ENCODE results near the gene MFAP5.
"Not testable (repeated sequence)": the region's sequence is repeated elsewhere in the genome, so short reads cannot be mapped to it uniquely, and the experiment has no call there.

The MFAP5 gene

DNA sequence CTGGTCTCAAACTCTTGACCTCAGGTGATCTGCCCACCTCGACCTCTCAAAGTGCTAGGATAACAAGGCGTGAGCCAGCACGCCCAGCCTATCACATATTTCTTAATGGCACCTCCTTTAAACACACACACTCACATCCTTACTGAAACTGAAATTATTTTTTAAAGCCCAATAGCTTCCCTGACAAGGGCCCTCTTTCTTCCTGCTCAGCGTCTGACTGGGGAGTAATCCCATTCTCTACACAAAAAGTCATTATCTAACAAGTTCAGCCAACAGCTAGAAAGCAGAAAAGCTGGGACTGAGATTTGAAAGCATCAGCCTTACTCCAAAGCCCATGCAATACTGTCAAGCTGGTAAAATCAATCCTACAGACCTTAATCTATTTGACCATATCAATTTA is 40.0 kb downstream of the MFAP5 start:
- no peak for DNase-seq (ENCODE audit: low read depth)
- TF ChIP-seq, protein P1, sequence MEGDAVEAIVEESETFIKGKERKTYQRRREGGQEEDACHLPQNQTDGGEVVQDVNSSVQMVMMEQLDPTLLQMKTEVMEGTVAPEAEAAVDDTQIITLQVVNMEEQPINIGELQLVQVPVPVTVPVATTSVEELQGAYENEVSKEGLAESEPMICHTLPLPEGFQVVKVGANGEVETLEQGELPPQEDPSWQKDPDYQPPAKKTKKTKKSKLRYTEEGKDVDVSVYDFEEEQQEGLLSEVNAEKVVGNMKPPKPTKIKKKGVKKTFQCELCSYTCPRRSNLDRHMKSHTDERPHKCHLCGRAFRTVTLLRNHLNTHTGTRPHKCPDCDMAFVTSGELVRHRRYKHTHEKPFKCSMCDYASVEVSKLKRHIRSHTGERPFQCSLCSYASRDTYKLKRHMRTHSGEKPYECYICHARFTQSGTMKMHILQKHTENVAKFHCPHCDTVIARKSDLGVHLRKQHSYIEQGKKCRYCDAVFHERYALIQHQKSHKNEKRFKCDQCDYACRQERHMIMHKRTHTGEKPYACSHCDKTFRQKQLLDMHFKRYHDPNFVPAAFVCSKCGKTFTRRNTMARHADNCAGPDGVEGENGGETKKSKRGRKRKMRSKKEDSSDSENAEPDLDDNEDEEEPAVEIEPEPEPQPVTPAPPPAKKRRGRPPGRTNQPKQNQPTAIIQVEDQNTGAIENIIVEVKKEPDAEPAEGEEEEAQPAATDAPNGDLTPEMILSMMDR (conservative IDR thresholded peaks at IDR 0.05; ENCODE audit: control insufficient read depth, insufficient read depth, low read depth, low read length), result no peak
- no peak overlapping the region for H3K4me3 ChIP-seq (ENCODE audit: control insufficient read depth, low read depth, low read length)

GRCh38 chr12:8615206-8615605 is 47.4 kb downstream of the MFAP5 start:
- no peak overlapping the region for H3K4me3 ChIP-seq (ENCODE audit: control insufficient read depth, low read depth, low read length)
- TF ChIP-seq, protein P1 (conservative IDR thresholded peaks at IDR 0.05; ENCODE audit: control insufficient read depth, insufficient read depth, low read depth, low read length), result no peak
- DNase-seq (ENCODE audit: low read depth), result no peak

- not testable (repeated sequence) for H3K4me3 ChIP-seq (ENCODE audit: control insufficient read depth, low read depth, low read length); DNase-seq (ENCODE audit: low read depth)
Measured at GRCh38 chr12:8613881-8614280, 48.7 kb downstream of the MFAP5 start.

- TF ChIP-seq, protein P1 (conservative IDR thresholded peaks at IDR 0.05; ENCODE audit: control insufficient read depth, insufficient read depth, low read depth, low read length), result no peak
- no peak for DNase-seq (ENCODE audit: low read depth)
- no peak within 1 kb of the TSS for H3K4me3 ChIP-seq (ENCODE audit: control insufficient read depth, low read depth, low read length)
Measured at GRCh38 chr12:8612629-8613028, 50.0 kb downstream of the MFAP5 start, which contains the start of gene AICDA. Gene AICDA, minus strand, starts transcription at chr12:8612859. Its CDS starts 92 bp downstream, at chr12:8612767.

GRCh38 chr12:8609061-8609570 is 53.5 kb downstream of the MFAP5 start:
- H3K4me3 ChIP-seq (ENCODE audit: control insufficient read depth, low read depth, low read length), result no peak overlapping the region
- TF ChIP-seq, protein P1 (conservative IDR thresholded peaks at IDR 0.05; ENCODE audit: control insufficient read depth, insufficient read depth, low read depth, low read length), result peak; percentile 77
- DNase-seq (ENCODE audit: low read depth), result peak; percentile 54

- DNase-seq (ENCODE audit: low read depth), result no peak
- H3K4me3 ChIP-seq (ENCODE audit: control insufficient read depth, low read depth, low read length), result no peak overlapping the region
- TF ChIP-seq, protein P1 (conservative IDR thresholded peaks at IDR 0.05; ENCODE audit: control insufficient read depth, insufficient read depth, low read depth, low read length), result no peak
Measured at GRCh38 chr12:8606890-8607289, 55.7 kb downstream of the MFAP5 start.

GRCh38 chr12:8605057-8605456 is 57.6 kb downstream of the MFAP5 start:
- TF ChIP-seq, protein P1 (conservative IDR thresholded peaks at IDR 0.05; ENCODE audit: control insufficient read depth, insufficient read depth, low read depth, low read length), result no peak
- no peak overlapping the region for H3K4me3 ChIP-seq (ENCODE audit: control insufficient read depth, low read depth, low read length)
- DNase-seq (ENCODE audit: low read depth), result no peak
